ENCODE measurements around the gene LY6G5C. TPM values are rescaled to one million over a fixed set of nuclear protein-coding genes. Genes with fewer than 3 reads are reported as not detected.

LY6G5C gene
- total and polyA plus RNA-seq, 2 of the 13 experiments (the other 11 are each of a cell fraction or from before 2014, with no cell fraction given): 0.33 to 0.55 TPM

- TF ChIP-seq KIAA2018 (CRISPR knock-in tag; IDR thresholded peaks at IDR 0.05; ENCODE audit: borderline replicate concordance): peak; percentile 36; the same call in 1 of the 2 replicates
- TF ChIP-seq ZBTB21 (CRISPR knock-in tag; IDR thresholded peaks at IDR 0.05): no peak
- no peak for TF ChIP-seq SMYD3 (CRISPR knock-in tag; IDR thresholded peaks at IDR 0.05)
- no peak for TF ChIP-seq ZNF124 (CRISPR knock-in tag; IDR thresholded peaks at IDR 0.05)
- no peak for TF ChIP-seq KDM4B (CRISPR knock-in tag; IDR thresholded peaks at IDR 0.05)
- TF ChIP-seq ZBTB39 (CRISPR knock-in tag; IDR thresholded peaks at IDR 0.05): no peak
- 0 out of 2 replicates have a peak, but pooled peaks have one; percentile 15 for TF ChIP-seq ISL2 (CRISPR knock-in tag; IDR thresholded peaks at IDR 0.05)
- no peak; the same call in 1 of the 2 replicates for TF ChIP-seq ZNF703 (CRISPR knock-in tag; IDR thresholded peaks at IDR 0.05; ENCODE audit: borderline replicate concordance)
- TF ChIP-seq KMT2A (CRISPR knock-in tag; IDR thresholded peaks at IDR 0.05): no peak
- no peak for TF ChIP-seq ZNF577 (CRISPR knock-in tag; IDR thresholded peaks at IDR 0.05; ENCODE audit: borderline replicate concordance, low read depth)
- no peak for TF ChIP-seq RXRB (CRISPR knock-in tag; IDR thresholded peaks at IDR 0.05; ENCODE audit: borderline replicate concordance)
- peak; percentile 4; the same call in 1 of the 2 replicates for TF ChIP-seq SAP130 (CRISPR knock-in tag; IDR thresholded peaks at IDR 0.05; ENCODE audit: low read depth)
- TF ChIP-seq RAD51 (IDR thresholded peaks at IDR 0.05; ENCODE audit: borderline replicate concordance): no peak
- TF ChIP-seq RAD21 (CRISPR knock-in tag; IDR thresholded peaks at IDR 0.05): peak; percentile 20; the same call in 1 of the 2 replicates
- no peak for TF ChIP-seq ZNF770 (CRISPR knock-in tag; IDR thresholded peaks at IDR 0.05)
- TF ChIP-seq ZNF607 (CRISPR knock-in tag; IDR thresholded peaks at IDR 0.05; ENCODE audit: borderline replicate concordance): peak; percentile 95
Measured at GRCh38 chr6:31729979-31730630, 49.2 kb upstream of the LY6G5C start (continued).
